Erythroblast (primary cell): ENCODE data around the gene NMRK2.
"Not testable (repeated sequence)": the region's sequence is repeated elsewhere in the genome, so short reads cannot be mapped to it uniquely, and the experiment has no call there.

Source experiments
- DNase-seq, 2 experiments: peaks; one replicate each; lab custom pipeline; 2025; lab: John Stamatoyannopoulos, UW
- GATA1 ChIP-seq: IDR thresholded peaks from 2 replicates; pipeline ENCODE4 v1.6.1; 2011; ENCODE audit warnings: low read depth, mild to moderate bottlenecking, control low read depth, low read length, moderate library complexity
- POLR2A ChIP-seq: IDR thresholded peaks from 2 replicates; pipeline ENCODE4 v1.6.1; 2011; ENCODE audit warnings: mild to moderate bottlenecking, low read length

The NMRK2 gene

GRCh38 chr19:3964256-3965194 lies 31.7 kb downstream of the NMRK2 start:
- DNase-seq, result no peak
- TF ChIP-seq POLR2A (no peak), GATA1 (no peak)

DNA sequence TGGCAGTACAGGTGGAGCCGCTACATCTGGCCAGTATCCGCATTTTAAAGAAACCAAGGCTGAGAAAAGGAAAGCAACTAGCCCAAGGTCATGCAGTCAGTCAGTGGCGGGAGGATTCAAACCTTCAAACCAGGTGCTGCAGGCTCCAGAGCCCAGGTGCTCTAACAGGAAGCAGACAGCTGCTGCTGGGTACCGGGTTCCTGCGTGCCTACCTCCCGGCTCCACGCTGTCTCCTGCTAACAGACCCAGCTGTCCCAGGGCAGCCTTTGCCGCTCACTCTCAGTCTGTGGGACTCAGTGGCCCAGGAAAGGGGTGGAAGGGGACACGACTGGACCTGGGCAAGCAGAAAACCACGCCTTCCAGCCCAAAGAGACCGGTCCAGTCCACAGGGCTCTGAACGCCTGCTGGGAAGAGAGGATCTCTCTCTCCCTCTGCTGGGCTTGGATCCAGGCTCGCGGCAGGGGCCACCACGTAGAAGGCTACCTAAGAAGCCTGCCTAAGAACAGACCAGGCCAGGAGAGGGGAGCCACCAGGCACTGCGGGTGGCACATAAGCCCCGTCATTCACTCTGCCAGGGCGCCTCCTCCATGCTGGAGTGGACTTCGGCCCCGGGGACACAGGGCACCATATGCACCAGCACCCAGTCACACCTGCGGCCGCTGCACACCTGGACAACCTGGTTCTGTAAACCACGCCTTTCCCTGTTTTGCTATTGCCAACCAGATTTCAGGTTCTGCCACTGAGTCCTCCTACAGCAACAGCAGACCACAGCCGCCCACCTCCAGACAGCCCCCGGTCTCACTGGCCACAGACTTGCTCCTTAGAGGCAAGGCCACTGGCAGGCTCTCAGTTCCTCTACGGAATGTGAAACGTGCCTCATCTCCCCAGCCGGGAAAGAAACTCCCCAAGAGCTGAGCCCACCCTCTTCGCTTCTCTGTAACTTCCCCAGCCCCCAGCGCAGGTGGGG lies 33.5 kb downstream of the NMRK2 start:
- no peak for DNase-seq
- TF ChIP-seq POLR2A (no peak), GATA1 (no peak)

DNA sequence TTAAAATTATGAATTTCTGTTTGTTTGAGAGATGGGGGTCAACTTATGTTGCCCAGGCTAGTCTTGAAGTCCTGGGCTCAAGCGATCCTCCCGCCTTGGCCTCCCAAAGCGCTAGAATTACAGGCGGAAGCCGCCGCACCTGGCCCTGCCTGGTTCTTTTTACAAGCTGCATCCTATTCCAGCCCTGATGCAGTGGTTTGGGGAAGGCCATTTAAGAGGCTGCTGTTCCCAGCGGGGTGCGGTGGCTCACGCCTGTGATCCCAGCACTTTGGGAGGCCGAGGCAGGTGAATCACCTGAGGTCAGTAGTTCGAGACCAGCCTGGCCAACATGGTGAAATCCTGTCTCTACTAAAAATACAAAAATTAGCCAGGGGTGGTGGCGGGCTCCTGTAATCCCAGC lies 35.1 kb downstream of the NMRK2 start:
- DNase-seq, result not testable (repeated sequence)

GRCh38 chr19:3968556-3969434 lies 35.9 kb downstream of the NMRK2 start:
- peak in 1 of 2 experiments; percentile 69 for DNase-seq
- TF ChIP-seq GATA1, result no peak
- TF ChIP-seq POLR2A, result no peak

GRCh38 chr19:3969435-3970312 lies 36.8 kb downstream of the NMRK2 start:
- TF ChIP-seq POLR2A, result no peak
- no peak for TF ChIP-seq GATA1
- no peak for DNase-seq

DNA sequence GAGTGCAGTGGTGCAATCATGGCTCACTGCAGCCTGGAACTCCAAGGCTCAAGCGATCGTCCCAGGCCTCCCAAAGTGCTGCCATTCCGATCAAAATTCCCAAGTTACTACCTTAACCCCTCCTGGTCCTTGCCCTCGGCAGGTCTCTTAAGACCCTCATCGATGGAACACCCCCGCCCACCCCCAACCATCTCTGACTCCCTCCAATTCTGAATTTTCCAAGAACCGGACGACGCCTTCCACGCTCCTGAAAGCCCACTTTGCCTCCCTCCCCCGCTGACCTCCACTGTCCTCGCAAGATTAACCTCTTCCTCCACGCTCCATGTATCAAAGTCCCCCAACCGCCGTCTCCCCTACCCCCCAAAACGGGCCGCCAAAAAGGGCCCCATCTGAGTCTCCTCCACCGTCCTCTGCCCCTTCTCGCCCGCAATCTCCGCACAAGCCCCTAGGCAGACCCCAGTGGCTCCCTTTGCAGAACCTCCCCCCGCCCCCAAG lies 37.5 kb downstream of the NMRK2 start:
- no peak for DNase-seq

GRCh38 chr19:3970808-3971598 lies 38.1 kb downstream of the NMRK2 start, which contains the start of gene DAPK3:
TSS of gene DAPK3 (minus strand) at chr19:3971099. CDS start at chr19:3969735, 1,364 bp downstream.
- TF ChIP-seq GATA1, result no peak
- TF ChIP-seq POLR2A, result peak; percentile 64
- peak; percentile 97 to 98 for DNase-seq

More for the DNA sequence above, 37.5 kb downstream of the NMRK2 start:
- no peak for TF ChIP-seq POLR2A
- no peak for TF ChIP-seq GATA1

GRCh38 chr19:3975144-3975543 lies 42.3 kb downstream of the NMRK2 start:
- TF ChIP-seq POLR2A, result peak; percentile 26
- no peak for TF ChIP-seq GATA1
- DNase-seq, result no peak

- DNase-seq, result no peak
- TF ChIP-seq POLR2A, result no peak
- no peak for TF ChIP-seq GATA1
Measured at GRCh38 chr19:3975637-3976087, 42.8 kb downstream of the NMRK2 start.

- DNase-seq, result no peak
- TF ChIP-seq POLR2A (peak; percentile 33), GATA1 (no peak)
Measured at GRCh38 chr19:3976495-3977241, 43.8 kb downstream of the NMRK2 start.
